Measurements from ENCODE around the gene DHRS13.

Gene DHRS13

DNA sequence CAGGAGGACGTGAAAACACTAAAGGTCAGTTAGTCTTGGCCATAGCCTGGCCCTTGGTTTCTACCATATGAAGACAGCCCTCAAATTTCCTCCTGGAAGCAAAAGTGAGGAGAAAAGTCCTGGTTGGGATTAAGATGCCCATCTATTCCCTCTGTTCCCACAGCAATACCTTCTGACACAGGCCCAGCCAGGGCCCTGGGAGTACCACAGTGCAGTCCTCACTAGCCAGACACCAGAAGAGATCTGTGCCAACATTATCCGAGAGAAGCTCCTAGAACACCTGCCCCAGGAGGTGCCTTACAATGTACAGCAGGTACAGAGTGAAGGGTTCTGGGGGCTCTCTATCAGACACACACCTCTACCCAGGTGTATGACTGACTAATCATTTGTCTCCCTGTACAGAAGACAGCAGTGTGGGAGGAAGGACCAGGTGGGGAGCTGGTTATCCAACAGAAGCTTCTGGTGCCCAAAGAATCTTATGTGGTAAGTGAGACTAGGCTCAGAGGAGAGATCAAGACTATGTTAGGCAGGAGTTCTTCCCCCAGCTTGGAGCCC, 44.0 kb downstream of the DHRS13 start:
- no peak for DNase-seq (ENCODE audit: low read depth in 2 of 2)

- DNase-seq (ENCODE audit: low read depth in 2 of 2) = no peak
Observed at GRCh38 chr17:28857905-28858800, 44.7 kb downstream of the DHRS13 start.

GRCh38 chr17:28856028-28856574, 46.8 kb downstream of the DHRS13 start:
- no peak for DNase-seq (ENCODE audit: low read depth in 2 of 2)

GRCh38 chr17:28855336-28855679, 47.6 kb downstream of the DHRS13 start:
- no peak for DNase-seq (ENCODE audit: low read depth in 2 of 2)

GRCh38 chr17:28854457-28855335, 48.2 kb downstream of the DHRS13 start, which contains the start of gene ERAL1:
Gene ERAL1, plus strand, starts transcription at chr17:28855016. Its CDS starts 19 bp downstream, at chr17:28855035.
- DNase-seq (ENCODE audit: low read depth in 2 of 2) = peak; percentile 75 to 81

DNA sequence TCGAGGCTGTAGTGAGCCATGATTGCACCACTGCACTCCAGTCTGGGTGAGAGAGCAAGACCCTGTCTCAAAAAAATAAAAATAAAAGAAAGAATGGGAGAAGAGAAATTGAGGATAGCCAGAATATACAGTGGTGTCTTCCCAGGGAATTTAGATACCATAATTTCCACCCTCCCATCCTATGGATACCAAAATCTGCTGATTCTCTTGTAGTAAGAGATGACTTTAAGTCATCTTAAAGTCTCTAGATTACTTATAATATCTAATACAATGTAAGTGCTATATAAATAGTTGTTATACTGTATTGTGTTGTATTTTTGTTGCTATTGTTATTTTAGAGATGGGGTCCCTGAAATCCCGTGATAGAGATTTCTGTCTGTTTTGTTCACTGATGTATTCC, 49.6 kb downstream of the DHRS13 start:
- DNase-seq (ENCODE audit: low read depth in 2 of 2) = no peak

DNA sequence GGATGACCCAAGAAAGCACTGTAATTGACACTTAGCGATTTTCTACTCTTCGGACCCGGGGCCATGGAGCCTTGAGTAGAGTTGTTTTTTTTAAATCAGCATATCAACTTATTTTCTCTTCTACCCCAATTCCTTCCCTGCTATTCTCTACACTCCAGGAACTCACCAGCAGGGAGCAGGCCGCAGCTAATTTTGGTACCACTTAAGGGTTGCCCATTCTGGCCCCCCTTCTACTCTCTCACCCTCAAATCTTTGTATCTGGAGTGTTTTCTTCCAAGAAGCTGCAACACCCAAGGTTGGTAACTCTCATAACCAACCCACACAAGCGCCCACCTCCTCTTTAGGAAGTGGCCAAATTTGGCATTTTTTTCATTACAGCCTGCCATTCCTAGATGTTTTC, 53.6 kb downstream of the DHRS13 start:
- DNase-seq (ENCODE audit: low read depth in 2 of 2) = no peak

GRCh38 chr17:28848667-28849066, 54.2 kb downstream of the DHRS13 start:
- peak; percentile 65 to 75 for DNase-seq (ENCODE audit: low read depth in 2 of 2)
